HepG2 (cell line): ENCODE data around the gene MRPL18. TPM values are rescaled to one million over a fixed set of nuclear protein-coding genes. Genes with fewer than 3 reads are reported as not detected.
A peak's percentile ranks its signal among the peaks of the same experiment; 100 is the strongest.

Source experiments
- CBX5 ChIP-seq: sonication (generic); formaldehyde crosslinking; IDR thresholded peaks from 2 replicates; pipeline ENCODE4 v1.4.0; 2020; ENCODE audit warnings: missing genetic modification reagents, borderline replicate concordance
- MBD4 ChIP-seq: IDR thresholded peaks from 2 replicates; pipeline ENCODE4 v1.6.1; 2012; ENCODE audit warnings: low read length, inconsistent platforms, borderline replicate concordance
- NCOR1 ChIP-seq: fragments of 200-600 bp; sonication (generic); IDR thresholded peaks from 2 replicates; pipeline ENCODE4 v1.7.0; 2017; ENCODE audit warnings: antibody characterized with exemption, low read length, borderline replicate concordance
- RFXANK ChIP-seq: IDR thresholded peaks from 2 replicates; pipeline ENCODE4 v1.6.1; 2016
- SKI ChIP-seq: fragments of 450-650 bp; IDR thresholded peaks from one replicate; pipeline ENCODE4 v1.6.1; 2018; ENCODE audit warnings: mild to moderate bottlenecking; ENCODE audit not compliant: partially characterized antibody
- SMAD3 ChIP-seq: sonication (generic); formaldehyde crosslinking; IDR thresholded peaks from 2 replicates; pipeline ENCODE4 v1.4.0; 2020; ENCODE audit warnings: missing genetic modification reagents
- TARDBP ChIP-seq: sonication (generic); formaldehyde crosslinking; IDR thresholded peaks from 2 replicates; pipeline ENCODE4 v1.8.0; 2022; ENCODE audit warnings: mild to moderate bottlenecking, missing genetic modification reagents
- ZBTB7A ChIP-seq: sonication (generic); formaldehyde crosslinking; IDR thresholded peaks from 2 replicates; pipeline ENCODE4 v1.8.0; 2022; ENCODE audit warnings: mild to moderate bottlenecking, missing genetic modification reagents
- ZFP36 ChIP-seq: fragments of 150-350 bp; IDR thresholded peaks from 2 replicates; pipeline ENCODE4 v1.6.1; 2018; ENCODE audit warnings: borderline replicate concordance, low read length, low read depth; ENCODE audit not compliant: partially characterized antibody
- ZNF232 ChIP-seq: sonication (generic); formaldehyde crosslinking; IDR thresholded peaks from 2 replicates; pipeline ENCODE4 v1.4.0; 2020; ENCODE audit warnings: missing genetic modification reagents, borderline replicate concordance
- ZNF430 ChIP-seq: sonication (generic); formaldehyde crosslinking; IDR thresholded peaks from 2 replicates; pipeline ENCODE4 v1.9.0; 2021; ENCODE audit warnings: mild to moderate bottlenecking, missing genetic modification reagents
- ZNF737 ChIP-seq: sonication (generic); formaldehyde crosslinking; IDR thresholded peaks from 2 replicates; pipeline ENCODE4 v1.5.0; 2020; ENCODE audit warnings: missing genetic modification reagents, mild to moderate bottlenecking, borderline replicate concordance
- ZSCAN29 ChIP-seq: sonication (generic); formaldehyde crosslinking; conservative IDR thresholded peaks from 2 replicates; pipeline ENCODE4 v1.4.0; 2020; ENCODE audit warnings: mild to moderate bottlenecking, missing genetic modification reagents
- polyA plus RNA-seq, 8 experiments: library from polyadenylated mRNA; depleted of rRNA in 3 of 8; stranded (reverse) in 7 of 8; unstranded in 1 of 8; fragments of >200 nt; fragmentation: Illumina TruSeq in 4 of 8; extraction: Trizol in 4 of 8; gene quantifications; 2 replicates each; pipeline versions ENCODE4 v1.2.1 to v1.2.3, GENCODE V29; 2011 to 2016; ENCODE audit warnings: low read depth in 4 of 8, missing spikeins in 1 of 8, mixed read lengths in 1 of 8; ENCODE audit not compliant: insufficient read depth in 1 of 8
- total RNA-seq, 5 experiments: library from RNA; depleted of rRNA; stranded (reverse); fragments of >200 nt; fragmentation: Illumina TruSeq; extraction: Trizol; gene quantifications; 2 replicates each; pipeline ENCODE4 v1.2.3, GENCODE V29; 2016; ENCODE audit warnings: low read depth in 1 of 5
- TF ChIP-seq, protein P1 (sequence below): sonication (generic); formaldehyde crosslinking; IDR thresholded peaks from 2 replicates; pipeline ENCODE4 v1.9.0; 2021; ENCODE audit warnings: missing genetic modification reagents, borderline replicate concordance
- TF ChIP-seq, protein P2 (sequence below): sonication (generic); formaldehyde crosslinking; IDR thresholded peaks from 2 replicates; pipeline ENCODE4 v1.4.0; 2020; ENCODE audit warnings: missing genetic modification reagents, low read depth, mild to moderate bottlenecking, borderline replicate concordance
- TF ChIP-seq, protein P3 (sequence below): sonication (generic); formaldehyde crosslinking; IDR thresholded peaks from 2 replicates; pipeline ENCODE4 v1.8.0; 2022; ENCODE audit warnings: missing genetic modification reagents, mild to moderate bottlenecking, moderate library complexity, borderline replicate concordance
- TF ChIP-seq, protein P4 (sequence below): sonication (generic); formaldehyde crosslinking; IDR thresholded peaks from 2 replicates; pipeline ENCODE4 v1.4.0; 2020; ENCODE audit warnings: missing genetic modification reagents, borderline replicate concordance
- TF ChIP-seq, protein P5 (sequence below): sonication (generic); formaldehyde crosslinking; IDR thresholded peaks from 2 replicates; pipeline ENCODE4 v1.5.1; 2020; ENCODE audit warnings: missing genetic modification reagents, mild to moderate bottlenecking, borderline replicate concordance

MRPL18 gene
- total and polyA plus RNA-seq, 2 of the 13 experiments (the other 11 are each of a cell fraction or from before 2014, with no cell fraction given), result 85.6 to 176 TPM

DNA sequence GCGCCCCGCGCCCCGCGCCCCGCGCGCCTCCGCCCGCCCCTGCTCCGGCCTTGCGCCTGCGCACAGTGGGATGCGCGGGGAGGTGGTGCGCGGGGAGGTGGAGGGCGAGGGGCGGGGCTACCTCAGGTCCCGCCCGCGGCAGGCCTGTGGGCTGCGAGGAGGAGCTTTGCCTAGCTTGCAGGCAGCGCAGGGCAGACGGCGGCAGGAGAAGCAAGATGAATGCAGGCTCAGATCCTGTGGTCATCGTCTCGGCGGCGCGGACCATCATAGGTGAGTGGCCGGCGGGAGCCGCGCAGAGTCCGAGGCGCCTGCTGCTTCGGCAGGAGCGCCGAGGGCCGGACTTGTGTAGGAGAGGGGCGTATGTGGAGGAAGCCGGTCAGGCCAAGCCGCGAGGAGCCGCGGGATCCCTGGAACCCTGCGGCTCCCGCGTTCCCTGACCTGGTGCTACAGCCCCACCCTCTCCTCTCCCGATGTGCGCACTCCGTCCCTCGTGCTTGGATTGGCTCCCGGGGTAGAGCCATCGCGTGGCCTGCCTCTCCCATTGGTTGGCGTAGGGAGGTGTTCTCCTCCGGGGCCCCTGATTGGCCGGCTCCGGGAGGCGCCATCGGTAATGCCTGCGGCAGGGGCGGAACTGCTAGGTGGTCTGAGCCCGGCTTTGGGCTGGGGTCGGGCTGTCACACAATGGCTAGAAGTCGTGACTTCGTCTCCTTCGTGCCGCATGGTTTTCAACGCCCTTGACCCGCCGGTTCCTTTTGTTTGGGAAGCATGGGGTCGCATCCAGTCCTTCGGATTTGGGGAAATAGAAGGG is 28.2 kb upstream of the MRPL18 start, which contains the start of gene ACAT2 (continued):
- TF ChIP-seq, protein P1, sequence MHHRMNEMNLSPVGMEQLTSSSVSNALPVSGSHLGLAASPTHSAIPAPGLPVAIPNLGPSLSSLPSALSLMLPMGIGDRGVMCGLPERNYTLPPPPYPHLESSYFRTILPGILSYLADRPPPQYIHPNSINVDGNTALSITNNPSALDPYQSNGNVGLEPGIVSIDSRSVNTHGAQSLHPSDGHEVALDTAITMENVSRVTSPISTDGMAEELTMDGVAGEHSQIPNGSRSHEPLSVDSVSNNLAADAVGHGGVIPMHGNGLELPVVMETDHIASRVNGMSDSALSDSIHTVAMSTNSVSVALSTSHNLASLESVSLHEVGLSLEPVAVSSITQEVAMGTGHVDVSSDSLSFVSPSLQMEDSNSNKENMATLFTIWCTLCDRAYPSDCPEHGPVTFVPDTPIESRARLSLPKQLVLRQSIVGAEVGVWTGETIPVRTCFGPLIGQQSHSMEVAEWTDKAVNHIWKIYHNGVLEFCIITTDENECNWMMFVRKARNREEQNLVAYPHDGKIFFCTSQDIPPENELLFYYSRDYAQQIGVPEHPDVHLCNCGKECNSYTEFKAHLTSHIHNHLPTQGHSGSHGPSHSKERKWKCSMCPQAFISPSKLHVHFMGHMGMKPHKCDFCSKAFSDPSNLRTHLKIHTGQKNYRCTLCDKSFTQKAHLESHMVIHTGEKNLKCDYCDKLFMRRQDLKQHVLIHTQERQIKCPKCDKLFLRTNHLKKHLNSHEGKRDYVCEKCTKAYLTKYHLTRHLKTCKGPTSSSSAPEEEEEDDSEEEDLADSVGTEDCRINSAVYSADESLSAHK (CRISPR knock-in tag), result no peak
- TF ChIP-seq, protein P2, sequence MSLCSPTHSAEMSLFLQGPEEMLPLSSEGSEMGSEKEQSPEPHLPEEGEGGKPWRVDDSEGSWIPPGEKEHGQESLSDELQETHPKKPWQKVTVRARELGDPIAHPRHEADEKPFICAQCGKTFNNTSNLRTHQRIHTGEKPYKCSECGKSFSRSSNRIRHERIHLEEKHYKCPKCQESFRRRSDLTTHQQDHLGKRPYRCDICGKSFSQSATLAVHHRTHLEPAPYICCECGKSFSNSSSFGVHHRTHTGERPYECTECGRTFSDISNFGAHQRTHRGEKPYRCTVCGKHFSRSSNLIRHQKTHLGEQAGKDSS (CRISPR knock-in tag), result peak; percentile 45
- TF ChIP-seq ZBTB7A (CRISPR knock-in tag), result 0 out of 2 replicates have a peak, but pooled peaks have one; percentile 4
- TF ChIP-seq TARDBP (CRISPR knock-in tag), result peak; percentile 62
- TF ChIP-seq NCOR1, result peak; percentile 49; the same call in 1 of the 2 replicates
- TF ChIP-seq RFXANK, result 0 out of 2 replicates have a peak, but pooled peaks have one; percentile 90
- TF ChIP-seq ZSCAN29, result no peak
- TF ChIP-seq CBX5 (CRISPR knock-in tag), result peak; percentile 50; the same call in 1 of the 2 replicates
- peak; percentile 15 for TF ChIP-seq SKI
- TF ChIP-seq, protein P3, sequence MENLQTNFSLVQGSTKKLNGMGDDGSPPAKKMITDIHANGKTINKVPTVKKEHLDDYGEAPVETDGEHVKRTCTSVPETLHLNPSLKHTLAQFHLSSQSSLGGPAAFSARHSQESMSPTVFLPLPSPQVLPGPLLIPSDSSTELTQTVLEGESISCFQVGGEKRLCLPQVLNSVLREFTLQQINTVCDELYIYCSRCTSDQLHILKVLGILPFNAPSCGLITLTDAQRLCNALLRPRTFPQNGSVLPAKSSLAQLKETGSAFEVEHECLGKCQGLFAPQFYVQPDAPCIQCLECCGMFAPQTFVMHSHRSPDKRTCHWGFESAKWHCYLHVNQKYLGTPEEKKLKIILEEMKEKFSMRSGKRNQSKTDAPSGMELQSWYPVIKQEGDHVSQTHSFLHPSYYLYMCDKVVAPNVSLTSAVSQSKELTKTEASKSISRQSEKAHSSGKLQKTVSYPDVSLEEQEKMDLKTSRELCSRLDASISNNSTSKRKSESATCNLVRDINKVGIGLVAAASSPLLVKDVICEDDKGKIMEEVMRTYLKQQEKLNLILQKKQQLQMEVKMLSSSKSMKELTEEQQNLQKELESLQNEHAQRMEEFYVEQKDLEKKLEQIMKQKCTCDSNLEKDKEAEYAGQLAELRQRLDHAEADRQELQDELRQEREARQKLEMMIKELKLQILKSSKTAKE, result no peak; the same call in 1 of the 2 replicates
- TF ChIP-seq, protein P4, sequence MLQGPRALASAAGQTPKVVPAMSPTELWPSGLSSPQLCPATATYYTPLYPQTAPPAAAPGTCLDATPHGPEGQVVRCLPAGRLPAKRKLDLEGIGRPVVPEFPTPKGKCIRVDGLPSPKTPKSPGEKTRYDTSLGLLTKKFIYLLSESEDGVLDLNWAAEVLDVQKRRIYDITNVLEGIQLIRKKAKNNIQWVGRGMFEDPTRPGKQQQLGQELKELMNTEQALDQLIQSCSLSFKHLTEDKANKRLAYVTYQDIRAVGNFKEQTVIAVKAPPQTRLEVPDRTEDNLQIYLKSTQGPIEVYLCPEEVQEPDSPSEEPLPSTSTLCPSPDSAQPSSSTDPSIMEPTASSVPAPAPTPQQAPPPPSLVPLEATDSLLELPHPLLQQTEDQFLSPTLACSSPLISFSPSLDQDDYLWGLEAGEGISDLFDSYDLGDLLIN (CRISPR knock-in tag), result peak; percentile 49; the same call in 1 of the 2 replicates
- TF ChIP-seq ZNF430, result peak; percentile 85; the same call in 1 of the 2 replicates
- peak; percentile 77; the same call in 1 of the 2 replicates for TF ChIP-seq ZNF232 (CRISPR knock-in tag)
- TF ChIP-seq, protein P5, sequence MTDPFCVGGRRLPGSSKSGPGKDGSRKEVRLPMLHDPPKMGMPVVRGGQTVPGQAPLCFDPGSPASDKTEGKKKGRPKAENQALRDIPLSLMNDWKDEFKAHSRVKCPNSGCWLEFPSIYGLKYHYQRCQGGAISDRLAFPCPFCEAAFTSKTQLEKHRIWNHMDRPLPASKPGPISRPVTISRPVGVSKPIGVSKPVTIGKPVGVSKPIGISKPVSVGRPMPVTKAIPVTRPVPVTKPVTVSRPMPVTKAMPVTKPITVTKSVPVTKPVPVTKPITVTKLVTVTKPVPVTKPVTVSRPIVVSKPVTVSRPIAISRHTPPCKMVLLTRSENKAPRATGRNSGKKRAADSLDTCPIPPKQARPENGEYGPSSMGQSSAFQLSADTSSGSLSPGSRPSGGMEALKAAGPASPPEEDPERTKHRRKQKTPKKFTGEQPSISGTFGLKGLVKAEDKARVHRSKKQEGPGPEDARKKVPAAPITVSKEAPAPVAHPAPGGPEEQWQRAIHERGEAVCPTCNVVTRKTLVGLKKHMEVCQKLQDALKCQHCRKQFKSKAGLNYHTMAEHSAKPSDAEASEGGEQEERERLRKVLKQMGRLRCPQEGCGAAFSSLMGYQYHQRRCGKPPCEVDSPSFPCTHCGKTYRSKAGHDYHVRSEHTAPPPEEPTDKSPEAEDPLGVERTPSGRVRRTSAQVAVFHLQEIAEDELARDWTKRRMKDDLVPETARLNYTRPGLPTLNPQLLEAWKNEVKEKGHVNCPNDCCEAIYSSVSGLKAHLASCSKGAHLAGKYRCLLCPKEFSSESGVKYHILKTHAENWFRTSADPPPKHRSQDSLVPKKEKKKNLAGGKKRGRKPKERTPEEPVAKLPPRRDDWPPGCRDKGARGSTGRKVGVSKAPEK (CRISPR knock-in tag), result no peak
- TF ChIP-seq SMAD3, result peak; percentile 29; the same call in 1 of the 2 replicates
- no peak; the same call in 1 of the 2 replicates for TF ChIP-seq ZNF737
- no peak for TF ChIP-seq MBD4
- no peak for TF ChIP-seq ZFP36
